ENCODE data around the gene STK32B.
A peak's percentile ranks its signal among the peaks of the same experiment; 100 is the strongest.
"Not testable (repeated sequence)": the region's sequence is repeated elsewhere in the genome, so short reads cannot be mapped to it uniquely, and the experiment has no call there.

Gene STK32B

DNA sequence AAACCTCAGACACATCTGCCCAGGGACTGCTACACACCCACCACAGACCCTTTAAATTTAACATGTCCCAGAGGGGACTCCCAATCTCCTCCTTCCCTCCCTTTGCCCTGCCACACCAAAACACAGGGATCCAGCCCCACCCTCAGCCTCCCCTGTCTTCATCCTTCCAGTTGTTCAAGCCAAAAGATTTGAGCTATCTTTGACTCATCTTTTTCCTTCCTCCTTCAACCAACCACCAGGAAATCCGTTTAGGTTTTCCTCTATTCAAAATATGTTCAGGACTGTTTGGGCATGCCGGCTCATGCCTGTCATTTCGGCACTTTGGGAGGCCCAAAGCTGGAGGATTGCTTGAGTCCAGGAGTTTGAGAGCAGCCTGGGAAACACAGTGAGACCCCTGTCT is 6.9 kb upstream of the STK32B start:
- no peaks in the 10 kb centered on the region for H3K27me3 ChIP-seq (ENCODE audit: insufficient read depth, low read length)
- H3K36me3 ChIP-seq (ENCODE audit: insufficient read depth, low read length): no peaks in the 10 kb centered on the region
- H3K9ac ChIP-seq (ENCODE audit: low read depth, low read length): no peak overlapping the region
- no peaks in the 10 kb centered on the region for H3K4me1 ChIP-seq (ENCODE audit: insufficient read depth, low read length)
- whole genome bisulfite sequencing: 92% methylated on average over 3 of the region's 3 CpGs
- 0 out of 2 replicates have a peak, but pooled peaks cover 3% of the 10 kb centered on the region for H3K9me3 ChIP-seq (ENCODE audit: insufficient read depth, low read depth, low read length)
- H3K4me3 ChIP-seq (ENCODE audit: low read length): no peak overlapping the region
- H3K27ac ChIP-seq (ENCODE audit: low read depth, low read length): no peak overlapping the region

GRCh38 chr4:5045097-5045496 is 6.2 kb upstream of the STK32B start:
- WGBS: 76% methylated on average over 3 of the region's 3 CpGs
- no peak overlapping the region for H3K27ac ChIP-seq (ENCODE audit: low read depth, low read length)
- no peaks in the 10 kb centered on the region for H3K4me1 ChIP-seq (ENCODE audit: insufficient read depth, low read length)

DNA sequence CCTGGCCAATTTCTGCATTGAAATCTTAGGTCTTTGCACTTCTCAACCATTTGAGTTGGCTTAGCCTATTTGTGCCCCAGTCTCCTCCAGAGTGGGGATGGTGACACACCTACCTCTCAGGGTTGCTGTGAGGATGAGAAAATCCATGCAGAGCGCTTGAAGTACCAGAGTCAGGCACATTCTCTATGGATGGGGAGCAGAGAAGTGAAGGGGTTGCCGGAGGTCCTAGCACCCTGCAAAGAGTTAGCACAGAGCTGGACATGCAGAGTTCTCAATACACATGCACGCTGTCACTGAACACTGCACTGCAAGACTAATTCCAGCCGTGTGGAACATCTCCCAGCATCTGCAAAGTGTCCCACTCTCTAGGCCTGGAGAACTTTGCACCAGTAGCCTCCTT is 2.6 kb upstream of the STK32B start:
- WGBS: 93% methylated on average over 4 of the region's 4 CpGs
- H3K27ac ChIP-seq (ENCODE audit: low read depth, low read length): no peak overlapping the region
- H3K27me3 ChIP-seq (ENCODE audit: insufficient read depth, low read length): peaks cover 31% of the 10 kb centered on the region
- H3K4me3 ChIP-seq (ENCODE audit: low read length): no peak overlapping the region
- H3K9me3 ChIP-seq (ENCODE audit: insufficient read depth, low read depth, low read length): 0 out of 2 replicates have a peak, but pooled peaks cover 3% of the 10 kb centered on the region
- H3K9ac ChIP-seq (ENCODE audit: low read depth, low read length): no peak overlapping the region
- peaks cover 10% of the 10 kb centered on the region; the same call in 1 of the 2 replicates for H3K4me1 ChIP-seq (ENCODE audit: insufficient read depth, low read length)
- no peaks in the 10 kb centered on the region for H3K36me3 ChIP-seq (ENCODE audit: insufficient read depth, low read length)

More at GRCh38 chr4:5045097-5045496, 6.2 kb upstream of the STK32B start:
- Histone ChIP-seq H3K27me3 (ENCODE audit: insufficient read depth, low read length) (no peaks in the 10 kb centered on the region), H3K36me3 (ENCODE audit: insufficient read depth, low read length) (no peaks in the 10 kb centered on the region), H3K9me3 (ENCODE audit: insufficient read depth, low read depth, low read length) (0 out of 2 replicates have a peak, but pooled peaks cover 3% of the 10 kb centered on the region), H3K9ac (ENCODE audit: low read depth, low read length) (no peak overlapping the region), H3K4me3 (ENCODE audit: low read length) (no peak overlapping the region)

- 0 out of 2 replicates have a peak, but pooled peaks cover 3% of the 10 kb centered on the region for H3K9me3 ChIP-seq (ENCODE audit: insufficient read depth, low read depth, low read length)
- H3K9ac ChIP-seq (ENCODE audit: low read depth, low read length): peak overlapping the region; percentile 58; the same call in 1 of the 2 replicates
- H3K27ac ChIP-seq (ENCODE audit: low read depth, low read length): no peak overlapping the region
- H3K27me3 ChIP-seq (ENCODE audit: insufficient read depth, low read length): peaks cover 41% of the 10 kb centered on the region
- peaks cover 10% of the 10 kb centered on the region; the same call in 1 of the 2 replicates for H3K4me1 ChIP-seq (ENCODE audit: insufficient read depth, low read length)
- 1% methylated on average over 36 of the region's 36 CpGs for WGBS
- H3K4me3 ChIP-seq (ENCODE audit: low read length): peak overlapping the region; percentile 73
- no peaks in the 10 kb centered on the region for H3K36me3 ChIP-seq (ENCODE audit: insufficient read depth, low read length)
Observed at GRCh38 chr4:5050520-5051277, 581 bp upstream of the STK32B start.

DNA sequence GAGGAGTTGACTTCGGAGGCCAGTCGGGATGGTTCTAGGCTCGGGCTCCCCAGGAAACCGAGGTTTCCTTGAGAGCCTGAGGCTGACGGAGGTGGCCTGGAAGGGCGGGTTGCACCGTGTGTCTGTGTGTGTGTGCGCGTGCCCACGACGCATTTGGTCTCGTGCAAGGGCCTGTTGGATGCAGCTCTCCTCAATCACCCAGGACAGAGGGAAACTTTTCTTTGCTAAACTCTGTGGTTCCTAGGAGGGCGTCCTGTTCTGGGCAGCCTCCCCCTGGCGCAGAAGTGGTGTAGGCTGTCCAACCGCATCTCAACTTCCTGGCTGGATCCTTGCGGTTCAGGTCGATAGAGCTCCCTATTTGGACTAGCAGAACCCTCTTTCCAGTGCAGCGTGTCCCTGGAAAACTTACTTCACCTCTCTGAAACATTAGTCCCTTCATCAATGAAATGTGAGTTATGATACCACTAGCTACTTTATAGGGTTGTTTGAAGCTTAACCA is 973 bp downstream of the STK32B start:
- H3K9me3 ChIP-seq (ENCODE audit: insufficient read depth, low read depth, low read length): no peaks in the 10 kb centered on the region
- H3K4me3 ChIP-seq (ENCODE audit: low read length): peak overlapping the region; percentile 73
- WGBS: 20% methylated on average over 18 of the region's 18 CpGs
- H3K9ac ChIP-seq (ENCODE audit: low read depth, low read length): no peak overlapping the region
- peaks cover 41% of the 10 kb centered on the region for H3K27me3 ChIP-seq (ENCODE audit: insufficient read depth, low read length)
- peaks cover 10% of the 10 kb centered on the region; the same call in 1 of the 2 replicates for H3K4me1 ChIP-seq (ENCODE audit: insufficient read depth, low read length)
- no peak overlapping the region for H3K27ac ChIP-seq (ENCODE audit: low read depth, low read length)
- no peaks in the 10 kb centered on the region for H3K36me3 ChIP-seq (ENCODE audit: insufficient read depth, low read length)

GRCh38 chr4:5052726-5053425 is 1.6 kb downstream of the STK32B start:
- H3K27ac ChIP-seq (ENCODE audit: low read depth, low read length): no peak overlapping the region
- no peaks in the 10 kb centered on the region for H3K36me3 ChIP-seq (ENCODE audit: insufficient read depth, low read length)
- H3K27me3 ChIP-seq (ENCODE audit: insufficient read depth, low read length): peaks cover 41% of the 10 kb centered on the region
- peaks cover 10% of the 10 kb centered on the region; the same call in 1 of the 2 replicates for H3K4me1 ChIP-seq (ENCODE audit: insufficient read depth, low read length)
- H3K9ac ChIP-seq (ENCODE audit: low read depth, low read length): no peak overlapping the region
- H3K4me3 ChIP-seq (ENCODE audit: low read length): peak overlapping the region; percentile 73
- no peaks in the 10 kb centered on the region for H3K9me3 ChIP-seq (ENCODE audit: insufficient read depth, low read depth, low read length)
- 55% methylated on average over 6 of the region's 6 CpGs for WGBS

- H3K9ac ChIP-seq (ENCODE audit: low read depth, low read length): no peak overlapping the region
- H3K27me3 ChIP-seq (ENCODE audit: insufficient read depth, low read length): peaks cover 41% of the 10 kb centered on the region
- H3K4me3 ChIP-seq (ENCODE audit: low read length): no peak overlapping the region
- no peaks in the 10 kb centered on the region for H3K9me3 ChIP-seq (ENCODE audit: insufficient read depth, low read depth, low read length)
- H3K4me1 ChIP-seq (ENCODE audit: insufficient read depth, low read length): peaks cover 10% of the 10 kb centered on the region; the same call in 1 of the 2 replicates
- no peaks in the 10 kb centered on the region for H3K36me3 ChIP-seq (ENCODE audit: insufficient read depth, low read length)
- WGBS: 89% methylated on average over 5 of the region's 5 CpGs
- no peak overlapping the region for H3K27ac ChIP-seq (ENCODE audit: low read depth, low read length)
Observed at GRCh38 chr4:5054532-5054931, 3.3 kb downstream of the STK32B start.

DNA sequence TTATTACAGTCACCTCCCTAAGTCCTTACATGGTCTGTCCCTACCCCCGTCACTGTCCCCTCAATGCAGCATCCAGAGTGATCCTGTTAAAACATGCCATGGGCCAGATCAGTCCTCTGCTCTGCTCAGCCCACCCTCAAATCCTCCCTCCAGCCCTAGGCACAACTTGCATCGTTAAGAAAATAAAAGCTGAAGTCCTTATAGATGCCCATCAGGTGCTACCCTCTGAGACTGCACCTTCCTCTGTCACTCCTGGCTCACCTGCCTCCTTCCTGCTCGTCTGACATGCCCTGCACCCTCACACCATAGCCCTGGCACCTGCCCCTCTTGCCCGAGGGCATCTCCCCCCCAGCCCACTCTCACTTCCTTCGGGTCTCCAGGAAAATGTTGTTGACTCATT is 4.1 kb downstream of the STK32B start:
- 70% methylated on average over 5 of the region's 5 CpGs for WGBS
- no peaks in the 10 kb centered on the region for H3K36me3 ChIP-seq (ENCODE audit: insufficient read depth, low read length)
- H3K4me3 ChIP-seq (ENCODE audit: low read length): no peak overlapping the region
- H3K9ac ChIP-seq (ENCODE audit: low read depth, low read length): no peak overlapping the region
- peaks cover 41% of the 10 kb centered on the region for H3K27me3 ChIP-seq (ENCODE audit: insufficient read depth, low read length)
- H3K4me1 ChIP-seq (ENCODE audit: insufficient read depth, low read length): peaks cover 10% of the 10 kb centered on the region; the same call in 1 of the 2 replicates
- no peaks in the 10 kb centered on the region for H3K9me3 ChIP-seq (ENCODE audit: insufficient read depth, low read depth, low read length)
- H3K27ac ChIP-seq (ENCODE audit: low read depth, low read length): no peak overlapping the region

GRCh38 chr4:5066101-5066500 is 14.8 kb downstream of the STK32B start:
- H3K27me3 ChIP-seq (ENCODE audit: insufficient read depth, low read length): no peaks in the 10 kb centered on the region
- 0 out of 2 replicates have a peak, but pooled peaks cover 6% of the 10 kb centered on the region for H3K9me3 ChIP-seq (ENCODE audit: insufficient read depth, low read depth, low read length)
- 84% methylated on average over 3 of the region's 3 CpGs for WGBS
- H3K36me3 ChIP-seq (ENCODE audit: insufficient read depth, low read length): no peaks in the 10 kb centered on the region
- H3K4me3 ChIP-seq (ENCODE audit: low read length): no peak overlapping the region
- H3K9ac ChIP-seq (ENCODE audit: low read depth, low read length): no peak overlapping the region
- no peak overlapping the region for H3K27ac ChIP-seq (ENCODE audit: low read depth, low read length)
- no peaks in the 10 kb centered on the region for H3K4me1 ChIP-seq (ENCODE audit: insufficient read depth, low read length)

DNA sequence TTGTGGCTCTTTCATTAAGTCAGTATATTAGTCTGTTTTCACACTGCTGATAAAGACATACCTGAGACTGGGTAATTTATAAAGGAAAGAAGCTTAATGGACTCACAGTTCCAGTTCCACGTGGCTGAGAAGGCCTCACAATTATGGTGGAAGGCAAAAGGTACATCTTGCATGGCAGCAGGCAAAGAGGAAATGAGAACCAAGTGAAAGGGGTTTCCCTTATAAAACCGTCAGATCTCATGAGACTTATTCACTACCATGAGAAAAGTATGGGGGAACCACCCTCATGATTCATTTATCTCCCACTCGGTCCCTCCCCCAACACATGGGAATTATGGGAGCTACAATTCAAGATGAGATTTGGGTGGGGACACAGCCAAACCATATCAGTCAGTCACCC is 15.7 kb downstream of the STK32B start:
- H3K27ac ChIP-seq (ENCODE audit: low read depth, low read length); H3K9me3 ChIP-seq (ENCODE audit: insufficient read depth, low read depth, low read length); H3K27me3 ChIP-seq (ENCODE audit: insufficient read depth, low read length); H3K4me3 ChIP-seq (ENCODE audit: low read length); H3K9ac ChIP-seq (ENCODE audit: low read depth, low read length); H3K4me1 ChIP-seq (ENCODE audit: insufficient read depth, low read length); H3K36me3 ChIP-seq (ENCODE audit: insufficient read depth, low read length): not testable (repeated sequence)
- WGBS: 76% methylated on average over 3 of the region's 3 CpGs

DNA sequence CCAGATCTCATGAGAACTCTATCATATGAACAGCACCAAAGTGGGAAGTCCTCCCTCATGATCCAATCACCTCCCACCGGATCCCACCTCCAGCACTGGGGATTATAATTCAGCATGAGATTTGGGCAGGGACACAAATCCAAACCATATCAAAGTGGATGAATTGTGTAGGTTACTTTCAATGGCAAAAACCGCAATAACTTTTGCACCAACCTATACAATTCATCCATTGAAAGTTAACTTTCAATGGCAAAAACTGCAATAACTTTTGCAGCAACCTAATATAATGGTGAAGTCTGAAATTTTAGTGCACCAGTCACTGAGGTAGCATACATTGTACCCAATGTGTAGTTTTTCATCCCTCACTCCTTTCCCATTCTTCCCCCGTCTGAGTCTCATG is 16.6 kb downstream of the STK32B start:
- Histone ChIP-seq H3K4me3 (ENCODE audit: low read length) (no peak overlapping the region), H3K36me3 (ENCODE audit: insufficient read depth, low read length) (no peaks in the 10 kb centered on the region)
- WGBS: over 99% methylated on average over 3 of the region's 3 CpGs

More for the DNA sequence above, 16.6 kb downstream of the STK32B start:
- Histone ChIP-seq H3K9ac (ENCODE audit: low read depth, low read length) (no peak overlapping the region), H3K27me3 (ENCODE audit: insufficient read depth, low read length) (no peaks in the 10 kb centered on the region), H3K27ac (ENCODE audit: low read depth, low read length) (no peak overlapping the region), H3K4me1 (ENCODE audit: insufficient read depth, low read length) (peaks cover 6% of the 10 kb centered on the region; the same call in 1 of the 2 replicates), H3K9me3 (ENCODE audit: insufficient read depth, low read depth, low read length) (0 out of 2 replicates have a peak, but pooled peaks cover 6% of the 10 kb centered on the region)

All from HUES64 (cell line).